ENCODE results near the gene SORCS3. TPM values are rescaled to one million over a fixed set of nuclear protein-coding genes. Genes with fewer than 3 reads are reported as not detected.

Gene SORCS3
- total and polyA plus RNA-seq, 2 of the 13 experiments (the other 11 are each of a cell fraction or from before 2014, with no cell fraction given): 0.07 TPM; not detected in 1

GRCh38 chr10:104831272-104831671 is 190.2 kb downstream of the SORCS3 start:
- intact Hi-C loops (cut with micrococcal nuclease; ENCODE audit: unreplicated experiment) (no loop called here), in situ Hi-C loops (cut with HindIII; ENCODE audit: extremely low pct_ligation_motif_present, low pct_unique_long_range_greater_than_20kb) (no loop called here)
- Histone ChIP-seq H3K27me3 (ENCODE audit: control insufficient read depth in 1 of 2, insufficient read depth in 2 of 2, low read length in 2 of 2) (no peaks in the 10 kb centered on the region; a peak in 1 of 5 replicates), H4K20me1 (ENCODE audit: insufficient read depth, low read length) (no peaks in the 10 kb centered on the region), H3K4me3 (replicated peaks in 1 of 3; ENCODE audit: insufficient read depth in 1 of 3, low read depth in 2 of 3, low read length in 3 of 3) (no peak overlapping the region), H3K79me2 (ENCODE audit: insufficient read depth, low read length) (no peaks in the 10 kb centered on the region), H3K9ac (ENCODE audit: insufficient read depth, low read depth, low read length) (no peak overlapping the region), H3K27ac (ENCODE audit: extremely low read length, insufficient read depth, low read length) (no peak overlapping the region), H3K36me3 (replicated peaks in 1 of 2; ENCODE audit: control insufficient read depth in 1 of 2, insufficient read depth in 2 of 2, low read length in 2 of 2) (no peaks in the 10 kb centered on the region), H3K4me2 (ENCODE audit: low read depth, low read length) (no peak overlapping the region), H3K9me3 (ENCODE audit: low read length) (no peaks in the 10 kb centered on the region), H3K4me1 (ENCODE audit: insufficient read depth, low read length) (no peaks in the 10 kb centered on the region), H2AFZ (ENCODE audit: low read length) (no peak overlapping the region)
- TF ChIP-seq ZBTB10 (CRISPR knock-in tag; IDR thresholded peaks at IDR 0.05; ENCODE audit: borderline replicate concordance): no peak
- no peak for TF ChIP-seq ETV5 (CRISPR knock-in tag; IDR thresholded peaks at IDR 0.05; ENCODE audit: borderline replicate concordance)
- TF ChIP-seq TBL1XR1 (IDR thresholded peaks at IDR 0.05; ENCODE audit: borderline replicate concordance, low read length, partially characterized antibody): no peak
- no peak for TF ChIP-seq ZNF431 (CRISPR knock-in tag; IDR thresholded peaks at IDR 0.05; ENCODE audit: borderline replicate concordance, low read depth)
- no peak for TF ChIP-seq THRA (CRISPR knock-in tag; IDR thresholded peaks at IDR 0.05; ENCODE audit: borderline replicate concordance)
- no peak for TF ChIP-seq SOX5 (CRISPR knock-in tag; IDR thresholded peaks at IDR 0.05; ENCODE audit: borderline replicate concordance)
- ChIA-PET CTCF (ENCODE audit: low intra/inter-chr PET ratio, low total read pairs) (no interaction called here), POLR2A (no interaction called here)
- FAIRE-seq (no peak), DNase-seq (ENCODE audit: low spot score) (no peak), ATAC-seq (no peak)
- BruUV-seq (replicated peaks): no TSS peak
- WGBS (ENCODE audit: low lambda C conversion rate): 0% methylated on average over 5 of the region's 5 CpGs

Measured in HepG2 (cell line).